Endothelial cell of umbilical vein (primary cell): Measurements from ENCODE around the gene ARF1.

Experiments used
- EZH2 ChIP-seq: IDR thresholded peaks from 2 replicates; pipeline ENCODE4 v1.6.1; 2012; ENCODE audit warnings: borderline replicate concordance, low read depth, mild to moderate bottlenecking, moderate library complexity, low read length, inconsistent platforms; ENCODE audit not compliant: severe bottlenecking
- POLR2AphosphoS5 ChIP-seq: IDR thresholded peaks from 2 replicates; pipeline ENCODE4 v1.6.1; 2012; ENCODE audit warnings: low read depth, mild to moderate bottlenecking, control low read depth, low read length, moderate library complexity; ENCODE audit not compliant: insufficient read depth
- TF ChIP-seq, protein P1 (sequence below), 2 donors: IDR thresholded peaks; 1 replicate in 1 of 2; 2 replicates in 1 of 2; pipeline ENCODE4 v1.5.1; 2011; ENCODE audit warnings: low read length in 2 of 2, mild to moderate bottlenecking in 2 of 2, moderate library complexity in 2 of 2, control low read depth in 1 of 2, inconsistent platforms in 1 of 2, low read depth in 1 of 2; ENCODE audit not compliant: insufficient read depth in 1 of 2; ENCODE audit errors: extremely low read depth in 1 of 2

DNA sequence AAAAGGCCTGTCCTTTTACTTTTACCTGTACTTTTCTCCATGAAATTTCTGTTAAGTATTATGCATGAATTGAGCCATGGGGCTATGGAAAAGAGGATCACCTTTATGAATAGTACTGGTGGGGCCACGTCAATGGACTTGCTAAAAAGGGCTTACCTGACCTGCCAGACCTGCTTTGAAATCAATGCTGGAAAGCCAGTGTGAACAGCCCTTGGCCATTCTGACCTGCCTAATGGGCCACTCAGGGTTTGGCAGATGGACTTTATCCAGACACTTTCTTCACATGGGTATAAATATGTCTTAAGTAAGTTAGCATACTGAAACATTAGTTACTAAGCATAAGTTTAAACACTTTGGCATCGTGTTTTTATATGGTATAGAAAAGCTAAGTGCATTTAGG is 49.3 kb downstream of the ARF1 start:
- TF ChIP-seq, protein P1, sequence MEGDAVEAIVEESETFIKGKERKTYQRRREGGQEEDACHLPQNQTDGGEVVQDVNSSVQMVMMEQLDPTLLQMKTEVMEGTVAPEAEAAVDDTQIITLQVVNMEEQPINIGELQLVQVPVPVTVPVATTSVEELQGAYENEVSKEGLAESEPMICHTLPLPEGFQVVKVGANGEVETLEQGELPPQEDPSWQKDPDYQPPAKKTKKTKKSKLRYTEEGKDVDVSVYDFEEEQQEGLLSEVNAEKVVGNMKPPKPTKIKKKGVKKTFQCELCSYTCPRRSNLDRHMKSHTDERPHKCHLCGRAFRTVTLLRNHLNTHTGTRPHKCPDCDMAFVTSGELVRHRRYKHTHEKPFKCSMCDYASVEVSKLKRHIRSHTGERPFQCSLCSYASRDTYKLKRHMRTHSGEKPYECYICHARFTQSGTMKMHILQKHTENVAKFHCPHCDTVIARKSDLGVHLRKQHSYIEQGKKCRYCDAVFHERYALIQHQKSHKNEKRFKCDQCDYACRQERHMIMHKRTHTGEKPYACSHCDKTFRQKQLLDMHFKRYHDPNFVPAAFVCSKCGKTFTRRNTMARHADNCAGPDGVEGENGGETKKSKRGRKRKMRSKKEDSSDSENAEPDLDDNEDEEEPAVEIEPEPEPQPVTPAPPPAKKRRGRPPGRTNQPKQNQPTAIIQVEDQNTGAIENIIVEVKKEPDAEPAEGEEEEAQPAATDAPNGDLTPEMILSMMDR (IDR thresholded peaks at IDR 0.05; ENCODE audit: extremely low read depth in 1 of 2, insufficient read depth in 1 of 2, low read depth in 1 of 2, low read length in 2 of 2), result no peak
- TF ChIP-seq EZH2, result no peak
- no peak for TF ChIP-seq POLR2AphosphoS5
